HG03575 (cell line): ENCODE results near the gene SPSB3.

Source experiments
- ATAC-seq: cut with Tn5 transposase; IDR thresholded peaks from one replicate; pipeline ENCODE4 v1.9.1; 2021; ENCODE audit not compliant: unreplicated experiment, insufficient number of reproducible peaks, low FRiP score; ENCODE audit errors: extremely low read depth

Gene SPSB3

DNA sequence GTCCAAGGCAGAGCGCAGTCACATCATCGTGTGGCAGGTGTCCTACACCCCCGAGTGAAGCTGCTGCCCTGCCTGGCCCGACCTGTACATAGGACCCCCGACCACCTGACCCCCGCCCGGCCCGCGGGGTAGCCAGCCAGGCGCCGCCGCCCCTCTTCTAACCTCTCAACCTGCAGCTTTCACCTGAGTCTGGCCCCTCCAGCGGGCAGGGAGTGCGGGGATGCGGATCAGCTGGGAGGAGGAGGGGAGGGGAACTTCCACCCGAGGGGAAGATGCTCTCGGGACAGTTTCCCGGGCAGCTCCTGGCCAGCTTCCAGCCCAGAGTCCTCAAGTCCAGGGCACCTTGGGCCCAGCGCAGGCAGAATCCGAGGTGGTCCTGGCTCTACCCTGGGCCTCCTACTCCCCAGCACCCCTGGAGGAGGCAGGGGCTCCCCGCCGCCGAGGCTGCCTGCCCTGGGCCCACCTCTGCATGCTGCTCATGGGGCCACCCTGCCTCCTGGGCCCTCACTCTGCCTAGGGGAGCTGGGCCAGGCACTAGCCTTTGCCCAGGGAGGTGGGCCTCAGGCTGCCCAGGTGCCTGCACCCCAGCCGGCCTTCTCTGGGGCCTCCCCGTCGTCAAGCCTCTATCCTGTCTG lies 13.5 kb downstream of the SPSB3 start:
- no peak for ATAC-seq

DNA sequence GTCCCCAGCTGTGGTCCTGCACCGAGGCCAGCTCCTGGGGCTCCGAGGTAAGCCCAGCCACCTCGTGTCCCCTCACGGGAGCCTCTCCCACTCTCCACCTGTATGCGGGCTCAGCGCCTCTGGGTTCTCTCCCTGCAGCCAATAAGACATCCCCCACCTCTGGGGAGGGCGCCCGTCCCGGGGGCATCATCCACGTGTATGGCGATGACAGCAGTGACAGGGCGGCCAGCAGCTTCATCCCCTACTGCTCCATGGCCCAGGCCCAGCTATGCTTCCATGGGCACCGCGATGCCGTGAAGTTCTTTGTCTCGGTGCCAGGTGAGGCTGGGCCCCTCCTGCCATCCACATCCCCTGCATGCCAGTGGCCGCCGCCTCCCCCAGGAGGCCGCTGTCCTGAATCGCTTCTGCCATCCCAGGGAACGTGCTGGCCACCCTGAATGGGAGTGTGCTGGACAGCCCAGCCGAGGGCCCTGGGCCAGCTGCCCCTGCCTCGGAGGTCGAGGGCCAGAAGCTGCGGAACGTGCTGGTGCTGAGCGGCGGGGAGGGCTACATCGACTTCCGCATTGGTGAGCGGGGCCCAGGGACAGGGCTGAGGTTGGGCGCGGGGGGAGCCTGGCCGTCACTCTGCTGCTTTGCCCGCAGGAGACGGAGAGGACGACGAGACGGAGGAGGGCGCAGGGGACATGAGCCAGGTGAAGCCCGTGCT lies 14.2 kb downstream of the SPSB3 start:
- ATAC-seq: no peak

DNA sequence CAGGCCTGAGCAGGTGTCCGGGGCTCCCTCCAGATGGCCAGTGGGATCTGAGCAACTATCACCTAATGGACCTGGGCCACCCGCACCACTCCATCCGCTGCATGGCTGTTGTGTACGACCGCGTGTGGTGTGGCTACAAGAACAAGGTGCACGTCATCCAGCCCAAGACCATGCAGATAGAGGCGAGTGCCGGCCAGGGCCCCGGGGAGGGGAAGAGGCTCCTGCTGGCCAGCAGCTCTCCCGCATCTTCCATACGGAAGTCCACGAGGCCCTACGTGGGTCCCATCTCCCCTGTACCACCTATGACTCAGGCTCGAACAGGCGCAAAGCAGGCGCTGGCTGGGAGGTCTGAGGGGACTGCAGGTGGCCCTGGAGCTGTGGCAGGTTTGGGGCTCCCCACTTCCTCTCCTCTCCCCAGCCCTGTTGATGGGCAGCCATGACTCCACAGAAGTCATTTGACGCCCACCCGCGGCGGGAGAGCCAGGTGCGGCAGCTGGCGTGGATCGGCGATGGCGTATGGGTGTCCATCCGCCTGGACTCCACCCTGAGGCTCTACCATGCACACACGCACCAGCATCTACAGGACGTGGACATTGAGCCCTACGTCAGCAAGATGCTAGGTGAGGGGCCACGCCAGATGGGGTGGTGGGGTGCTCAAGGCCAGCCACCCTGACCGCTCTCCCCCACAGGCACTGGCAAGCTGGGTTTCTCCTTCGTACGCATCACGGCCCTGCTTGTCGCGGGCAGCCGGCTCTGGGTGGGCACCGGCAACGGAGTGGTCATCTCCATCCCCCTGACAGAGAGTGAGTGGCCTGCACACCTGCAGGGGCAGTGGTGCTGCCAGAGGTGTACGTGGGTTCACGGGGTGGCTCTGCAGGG lies 15.0 kb downstream of the SPSB3 start:
- no peak for ATAC-seq

DNA sequence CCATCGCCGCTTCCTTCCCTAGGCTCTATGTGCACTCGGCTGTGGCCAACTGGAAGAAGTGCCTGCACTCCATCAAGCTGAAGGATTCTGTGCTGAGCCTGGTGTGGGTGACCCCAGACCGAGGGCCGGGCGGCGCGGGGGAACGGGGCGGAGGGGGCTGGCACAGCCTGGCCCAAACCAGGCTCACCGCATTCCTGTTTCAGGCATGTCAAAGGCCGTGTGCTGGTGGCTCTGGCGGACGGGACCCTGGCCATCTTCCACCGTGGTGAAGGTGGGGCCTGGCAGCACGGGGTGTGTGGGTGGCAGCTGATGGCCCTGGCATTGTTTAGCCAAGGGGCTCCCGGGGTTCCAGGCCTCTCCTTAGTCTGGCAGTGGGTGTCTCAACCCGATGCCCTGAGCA lies 15.7 kb downstream of the SPSB3 start:
- no peak for ATAC-seq

DNA sequence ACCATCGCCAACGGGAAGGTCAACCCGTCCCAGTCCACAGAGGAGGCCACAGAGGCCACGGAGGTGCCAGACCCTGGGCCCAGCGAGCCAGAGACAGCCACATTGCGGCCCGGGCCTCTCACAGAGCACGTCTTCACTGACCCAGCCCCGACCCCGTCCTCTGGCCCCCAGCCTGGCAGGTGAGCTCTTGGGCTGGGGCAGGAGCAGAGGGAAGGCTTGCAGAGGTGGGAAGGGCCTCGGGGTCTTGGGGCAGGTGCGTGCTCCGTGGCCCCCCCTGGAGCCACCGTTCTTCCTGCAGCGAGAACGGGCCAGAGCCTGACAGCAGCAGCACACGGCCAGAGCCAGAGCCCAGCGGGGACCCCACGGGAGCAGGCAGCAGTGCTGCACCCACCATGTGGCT lies 16.1 kb downstream of the SPSB3 start:
- no peak for ATAC-seq

DNA sequence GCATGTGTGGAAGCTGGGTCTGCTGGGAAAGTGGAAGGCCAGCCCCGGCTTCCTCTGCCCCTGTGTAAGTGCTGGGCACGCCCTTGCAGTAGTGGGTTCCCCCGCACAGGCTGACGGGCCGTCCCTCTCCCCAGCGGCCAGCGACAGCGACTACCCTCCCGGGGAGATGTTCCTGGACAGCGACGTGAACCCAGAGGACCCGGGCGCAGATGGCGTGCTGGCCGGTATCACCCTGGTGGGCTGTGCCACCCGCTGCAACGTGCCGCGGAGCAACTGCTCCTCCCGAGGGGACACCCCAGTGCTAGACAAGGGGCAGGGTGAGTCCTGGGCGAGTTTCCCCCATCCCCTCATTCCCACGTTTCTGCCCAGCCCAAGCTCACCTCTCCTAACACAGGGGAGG lies 16.5 kb downstream of the SPSB3 start:
- ATAC-seq: no peak

DNA sequence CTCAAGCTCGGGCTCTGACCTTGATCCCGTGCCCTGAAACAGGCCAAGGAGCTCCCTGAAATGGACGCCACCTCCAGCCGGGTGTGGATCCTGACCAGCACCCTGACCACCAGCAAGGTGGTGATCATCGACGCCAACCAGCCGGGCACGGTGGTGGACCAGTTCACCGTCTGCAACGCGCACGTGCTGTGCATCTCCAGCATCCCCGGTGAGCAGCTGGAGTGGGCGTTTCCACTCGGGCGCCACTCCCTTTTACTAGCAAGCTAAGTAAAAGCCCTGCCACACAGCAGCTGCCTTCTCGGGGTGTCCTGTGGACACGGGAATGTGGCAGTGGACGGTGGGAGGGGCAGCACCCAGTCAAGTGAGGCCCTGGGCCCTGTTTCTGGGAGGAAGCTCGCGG lies 17.4 kb downstream of the SPSB3 start:
- ATAC-seq: no peak

DNA sequence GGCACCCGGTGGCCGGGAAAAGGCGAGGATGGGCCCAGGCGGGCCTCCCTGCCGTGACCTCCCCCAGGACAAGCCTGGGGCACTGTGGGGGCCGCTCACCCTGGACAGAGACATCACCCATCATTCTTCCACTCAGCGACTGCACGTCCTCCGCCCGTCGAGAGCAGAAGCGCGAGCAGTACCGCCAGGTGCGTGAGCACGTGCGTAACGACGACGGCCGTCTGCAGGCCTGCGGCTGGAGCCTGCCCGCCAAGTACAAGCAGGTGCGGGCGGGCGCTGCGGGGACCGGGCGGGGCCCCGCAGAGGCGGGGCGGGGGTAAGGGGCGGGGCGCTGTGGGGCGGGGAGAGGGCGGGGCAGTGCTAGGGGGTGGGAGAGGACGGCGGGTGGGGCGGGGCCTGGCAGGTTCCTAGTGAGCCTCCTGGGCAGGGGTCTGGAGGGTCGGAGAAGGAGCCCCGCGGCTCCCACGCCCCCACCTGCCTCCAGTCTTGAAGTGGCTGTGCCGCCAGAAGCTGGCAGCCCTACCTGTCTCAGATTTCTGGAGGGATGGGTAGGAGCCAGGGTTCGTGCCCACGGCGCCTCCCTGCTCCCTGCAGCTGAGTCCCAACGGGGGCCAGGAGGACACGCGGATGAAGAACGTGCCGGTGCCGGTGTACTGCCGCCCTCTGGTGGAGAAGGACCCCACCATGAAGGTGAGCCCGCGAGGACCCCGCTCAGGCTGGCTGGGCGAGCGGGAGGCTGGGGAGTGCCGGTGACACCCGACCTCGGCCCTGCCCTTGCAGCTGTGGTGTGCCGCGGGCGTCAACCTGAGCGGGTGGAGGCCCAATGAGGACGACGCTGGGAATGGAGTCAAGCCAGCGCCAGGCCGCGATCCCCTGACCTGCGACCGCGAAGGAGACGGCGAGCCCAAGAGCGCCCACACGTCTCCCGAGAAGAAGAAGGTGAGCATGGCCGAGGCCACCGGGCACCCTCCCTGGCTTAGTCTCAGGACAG lies 18.6 kb downstream of the SPSB3 start:
- no peak for ATAC-seq

DNA sequence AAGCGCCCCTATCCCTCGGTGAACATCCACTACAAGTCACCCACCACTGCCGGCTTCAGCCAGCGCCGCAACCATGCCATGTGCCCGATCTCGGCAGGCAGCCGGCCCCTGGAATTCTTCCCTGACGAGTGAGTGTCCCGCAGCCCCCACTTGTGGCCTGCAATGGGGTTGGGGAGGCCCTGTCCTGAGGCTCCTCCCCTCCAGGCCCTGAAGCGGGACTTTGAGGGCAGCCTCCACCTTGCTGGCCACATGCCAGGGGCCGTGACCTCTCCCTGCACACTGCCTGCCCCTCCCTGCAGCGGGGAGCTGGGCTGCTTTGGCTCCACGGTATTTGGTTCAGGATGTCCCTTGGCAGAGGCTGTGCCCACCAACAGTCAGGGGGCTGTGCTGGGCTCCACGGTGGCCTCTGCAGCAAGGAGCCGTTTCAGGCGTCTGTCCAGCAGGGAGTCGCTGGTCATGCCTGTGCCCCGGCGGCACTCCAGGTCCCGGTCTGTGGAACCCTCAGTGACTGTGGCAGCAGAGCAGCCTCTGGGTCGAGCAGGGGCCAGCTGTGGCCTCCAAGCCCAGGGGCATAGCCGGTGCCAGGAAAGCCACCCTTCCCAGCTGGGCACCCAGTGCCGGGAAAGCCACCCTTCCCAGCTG lies 19.4 kb downstream of the SPSB3 start:
- no peak for ATAC-seq

DNA sequence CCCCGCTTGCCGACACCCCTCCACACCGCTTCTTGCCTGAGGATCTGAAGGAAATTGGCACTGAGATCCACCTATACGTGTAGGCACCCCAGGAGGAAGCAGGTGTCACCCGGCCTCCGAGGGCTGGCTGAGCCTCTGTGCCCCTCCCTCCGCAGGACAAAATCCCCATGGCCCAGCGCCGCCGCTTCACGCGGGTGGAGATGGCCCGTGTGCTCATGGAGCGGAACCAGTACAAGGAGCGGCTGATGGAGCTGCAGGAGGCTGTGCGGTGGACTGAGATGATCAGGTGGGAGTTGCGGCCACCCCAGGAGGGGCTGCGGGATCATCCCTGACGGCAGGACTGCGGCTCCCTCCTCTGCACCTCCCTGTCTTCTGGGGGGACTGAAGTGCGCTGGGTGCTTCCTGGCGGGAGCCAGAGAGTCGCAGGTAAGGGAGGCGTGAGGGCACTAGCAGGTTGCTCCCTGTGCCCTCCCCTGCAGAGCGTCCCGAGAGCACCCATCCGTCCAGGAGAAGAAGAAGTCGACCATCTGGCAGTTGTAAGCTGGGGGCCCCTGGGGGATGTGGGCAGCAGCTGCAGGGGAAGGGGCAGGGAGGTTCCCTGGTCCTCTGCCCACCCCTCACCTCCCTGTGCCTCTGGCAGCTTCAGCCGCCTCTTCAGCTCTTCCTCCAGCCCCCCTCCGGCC lies 20.0 kb downstream of the SPSB3 start:
- ATAC-seq: no peak

DNA sequence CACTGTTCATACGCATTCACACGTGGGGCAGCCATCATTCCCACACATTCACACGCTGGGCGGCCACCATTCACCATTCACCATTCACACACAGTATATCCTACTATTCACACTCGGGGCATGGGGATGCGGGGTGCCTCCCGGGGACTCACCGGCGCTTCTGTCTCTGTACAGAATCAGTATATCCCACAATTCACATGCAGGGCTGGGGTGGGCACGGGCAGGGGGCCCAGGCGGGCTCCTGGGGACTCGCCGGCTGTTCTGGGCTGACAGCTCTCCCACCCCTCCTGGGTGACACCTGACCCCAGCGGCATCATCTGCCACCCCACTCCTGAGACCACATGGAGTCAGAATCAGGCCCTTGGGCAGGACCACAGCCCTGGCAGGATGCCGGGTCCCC lies 20.6 kb downstream of the SPSB3 start:
- no peak for ATAC-seq

DNA sequence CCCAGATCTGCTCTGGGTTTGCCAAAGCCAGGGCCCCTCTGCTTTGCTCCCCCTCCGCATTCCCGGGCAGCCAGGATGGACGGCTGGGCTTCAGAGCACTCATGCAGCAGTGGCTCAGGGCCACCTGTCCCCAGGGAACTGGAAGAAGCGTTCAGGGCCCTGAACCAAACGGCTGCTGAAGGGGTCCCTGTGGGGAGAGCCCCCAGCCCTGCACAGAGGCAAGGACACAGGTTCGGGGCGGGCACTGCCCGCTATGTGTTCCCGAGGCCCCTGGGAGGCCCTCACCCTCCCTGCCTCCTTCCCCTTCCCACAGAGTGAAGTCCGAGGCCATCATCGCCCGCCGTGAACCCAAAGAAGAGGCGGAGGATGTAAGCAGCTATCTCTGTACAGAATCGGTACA lies 21.5 kb downstream of the SPSB3 start:
- no peak for ATAC-seq

DNA sequence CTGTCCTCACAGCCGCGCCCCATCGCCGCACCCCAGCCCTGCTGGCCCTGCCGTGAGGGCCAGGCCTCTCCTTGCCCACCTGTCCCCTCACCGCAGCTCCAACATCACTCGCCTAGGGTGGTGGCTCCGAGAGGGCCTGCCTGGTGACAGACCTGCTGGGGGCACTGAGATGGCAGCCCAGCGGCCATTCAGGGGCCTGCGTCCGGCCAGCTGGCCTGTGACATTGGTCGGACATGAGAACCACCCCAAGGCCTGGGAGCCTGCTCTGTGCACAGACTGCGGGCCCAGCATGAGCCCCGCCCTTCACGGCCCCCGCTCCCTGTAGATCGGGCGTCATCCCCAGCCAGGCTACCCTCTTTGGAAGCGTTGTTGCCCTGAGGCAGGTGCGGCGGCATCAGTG lies 22.9 kb downstream of the SPSB3 start:
- no peak for ATAC-seq

DNA sequence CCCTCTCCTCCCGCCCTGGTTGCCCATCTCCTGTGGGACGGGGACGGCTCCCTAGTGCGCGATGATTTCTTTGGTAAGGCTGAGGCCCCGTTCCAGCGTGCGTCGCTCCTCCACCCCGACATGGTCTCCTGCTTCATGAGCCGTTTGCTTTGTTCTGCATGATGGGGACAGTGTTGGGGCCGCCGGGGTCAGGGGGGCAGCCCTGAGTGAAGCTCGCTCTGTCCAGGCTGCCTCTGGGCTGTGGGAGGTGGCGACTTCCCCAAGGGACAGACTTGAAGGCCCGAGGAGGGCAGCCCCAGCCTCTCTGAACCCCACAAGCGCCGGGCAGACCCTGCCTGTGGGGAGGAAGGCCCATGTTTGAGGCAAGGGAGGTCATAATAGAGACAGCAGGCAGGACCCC lies 23.4 kb downstream of the SPSB3 start:
- no peak for ATAC-seq

DNA sequence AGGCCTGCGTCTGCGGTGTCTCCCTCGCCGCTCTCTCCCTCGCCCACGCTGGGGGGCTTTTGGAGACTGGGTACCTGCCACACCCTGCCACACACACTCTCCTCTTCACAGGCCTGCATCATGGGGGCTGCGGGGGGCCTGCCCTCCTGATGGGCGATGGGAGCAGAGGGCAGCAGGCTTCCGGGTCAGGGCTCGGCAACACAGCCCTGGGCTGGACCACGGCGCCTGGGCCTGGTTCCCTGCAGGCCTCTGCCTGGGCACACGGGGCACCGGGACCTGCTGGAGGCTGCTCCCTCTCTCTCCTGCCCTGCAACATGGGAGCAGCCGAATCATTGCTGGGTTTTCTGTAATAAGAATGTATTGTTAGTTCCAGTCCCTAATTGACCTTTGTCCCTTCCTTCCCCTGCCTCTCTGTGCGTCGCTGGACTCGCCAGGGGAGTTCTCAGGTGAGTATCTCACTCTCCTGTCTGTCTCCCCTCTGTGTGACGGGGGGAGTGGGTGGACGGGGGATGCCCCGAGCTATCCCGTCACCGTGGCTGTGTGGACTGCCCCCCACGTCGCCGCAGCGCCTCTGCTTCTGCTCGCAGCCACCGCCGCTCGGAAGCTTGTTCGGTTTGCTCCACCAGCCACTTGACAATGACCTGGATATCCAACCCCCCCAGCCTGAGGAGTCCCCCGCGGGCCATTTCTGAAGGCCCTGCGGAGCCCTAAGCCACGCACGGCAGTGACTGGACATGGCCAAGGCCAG lies 24.5 kb downstream of the SPSB3 start:
- ATAC-seq: no peak

DNA sequence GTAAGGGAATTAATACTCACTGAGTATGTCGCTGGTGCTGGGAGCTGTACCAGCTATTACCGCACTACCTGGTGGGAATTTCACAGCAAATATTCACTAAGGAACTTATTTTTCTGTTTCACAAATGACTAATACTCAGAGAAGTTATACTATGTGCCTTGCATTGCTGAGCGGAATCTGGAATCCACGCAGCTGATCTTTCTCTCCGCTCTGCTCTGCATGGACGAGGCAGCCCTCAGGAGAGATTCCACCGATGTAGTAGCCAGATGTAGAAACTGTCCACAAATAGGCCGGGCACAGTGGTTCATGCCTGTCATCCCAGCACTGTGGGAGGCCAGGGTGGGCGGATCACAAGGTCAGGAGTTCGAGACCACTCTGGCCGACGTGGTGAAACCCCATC lies 28.2 kb downstream of the SPSB3 start:
- no peak for ATAC-seq

DNA sequence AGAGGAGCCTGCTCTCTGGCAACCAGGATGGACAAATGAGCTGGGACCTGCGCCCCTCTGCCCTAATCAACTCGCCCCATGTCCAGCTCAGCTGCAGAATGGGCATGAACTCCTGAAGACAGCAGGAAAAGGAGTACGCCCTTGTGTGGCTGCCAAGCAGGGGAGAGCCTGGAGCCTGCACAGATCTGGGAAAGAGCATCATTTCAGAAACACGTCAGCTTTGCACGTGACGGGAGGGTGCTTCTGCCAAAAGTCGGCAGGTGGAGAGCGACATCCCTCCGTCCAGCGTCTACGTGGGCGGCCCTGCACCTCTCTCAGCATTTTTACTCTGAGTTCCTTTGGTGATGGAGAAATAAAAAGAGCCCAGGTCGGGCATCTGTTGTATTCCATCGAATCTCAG lies 29.5 kb downstream of the SPSB3 start:
- ATAC-seq: no peak
